Upper lobe of right lung (tissue), 1 donor: ENCODE data around the gene MYH7B. TPM values are rescaled to one million over a fixed set of nuclear protein-coding genes. Genes with fewer than 3 reads are reported as not detected.

Experiments
- ATAC-seq: fragments of 200-7000 bp; cut with Tn5 transposase; one replicate; pipeline ENCODE4 v1.9.1; 2020; ENCODE audit warnings: mild to moderate bottlenecking, moderate library complexity
- DNase-seq: peaks from one replicate; pipeline ENCODE4 v3.0.0-alpha.2; 2020
- H3K27ac ChIP-seq: fragments of 200-600 bp; one replicate; pipeline ENCODE4 v1.8.0; 2022
- H3K27me3 ChIP-seq: fragments of 200-600 bp; one replicate; pipeline ENCODE4 v1.8.0; 2022; ENCODE audit warnings: mild to moderate bottlenecking
- H3K36me3 ChIP-seq: fragments of 200-600 bp; one replicate; pipeline ENCODE4 v1.8.0; 2022
- H3K4me1 ChIP-seq: fragments of 200-600 bp; one replicate; pipeline ENCODE4 v1.8.0; 2022
- H3K4me3 ChIP-seq: fragments of 200-600 bp; one replicate; pipeline ENCODE4 v1.8.0; 2022; ENCODE audit warnings: mild to moderate bottlenecking
- H3K9me3 ChIP-seq: fragments of 200-600 bp; one replicate; pipeline ENCODE4 v1.8.0; 2022
- CTCF ChIP-seq: fragments of 200-600 bp; IDR thresholded peaks from one replicate; pipeline ENCODE4 v1.8.0; 2022; ENCODE audit warnings: antibody characterized with exemption
- intact Hi-C: fragments of 100-400 bp; cut with DNase I; formaldehyde crosslinking; loops from one replicate; pipeline ENCODE4 v1.11.0; 2022
- total RNA-seq: library from RNA; stranded (reverse); fragmentation: NEBNext Ultra II Directional; extraction: Animal tissue kit (Norgen Biotek cat#: 25700); gene quantifications from one replicate; pipeline ENCODE4 v1.2.1, GENCODE V29; 2021
- donor health status: DM: no; HTN: yes; CAD: no; lungs with severe emphysema.

The MYH7B gene
- total RNA-seq, 1 donor from 2014 or later: 1.8 TPM

DNA sequence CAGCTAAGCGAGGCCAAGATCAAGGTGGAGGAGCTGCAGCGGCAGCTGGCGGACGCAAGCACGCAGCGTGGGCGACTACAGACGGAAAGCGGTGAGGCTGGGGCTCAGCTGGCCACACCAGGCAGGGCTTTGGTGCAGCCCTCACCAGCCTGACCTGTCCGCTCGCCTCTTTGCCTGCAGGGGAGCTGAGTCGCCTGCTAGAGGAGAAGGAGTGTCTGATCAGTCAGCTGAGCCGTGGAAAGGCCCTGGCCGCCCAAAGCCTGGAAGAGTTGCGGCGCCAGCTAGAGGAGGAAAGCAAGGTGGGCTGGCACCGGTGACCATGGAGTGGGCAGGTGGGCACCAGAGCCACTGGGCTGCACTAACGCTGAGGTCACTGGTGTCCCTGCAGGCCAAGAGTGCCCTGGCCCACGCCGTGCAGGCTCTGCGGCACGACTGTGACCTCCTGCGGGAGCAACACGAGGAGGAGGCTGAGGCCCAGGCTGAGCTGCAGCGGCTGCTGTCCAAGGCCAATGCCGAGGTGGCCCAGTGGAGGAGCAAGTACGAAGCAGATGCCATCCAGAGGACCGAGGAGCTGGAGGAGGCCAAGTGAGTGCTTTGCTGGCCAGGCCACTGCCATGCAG lies 42.8 kb downstream of the MYH7B start:
- no peak for ATAC-seq
- peaks cover 88% of the 10 kb centered on the region for H3K36me3 ChIP-seq
- intact Hi-C loops: no loop called here

GRCh38 chr20:34999021-34999451 lies 43.4 kb downstream of the MYH7B start:
- no peaks in the 10 kb centered on the region for H3K9me3 ChIP-seq
- TF ChIP-seq CTCF: no peak
- no peaks in the 10 kb centered on the region for H3K4me1 ChIP-seq
- H3K27me3 ChIP-seq: no peaks in the 10 kb centered on the region
- no peak overlapping the region for H3K4me3 ChIP-seq
- peaks cover 88% of the 10 kb centered on the region for H3K36me3 ChIP-seq
- DNase-seq (no peak), ATAC-seq (no peak)
- intact Hi-C loops: no loop called here
- no peak overlapping the region for H3K27ac ChIP-seq

More for the DNA sequence above, 42.8 kb downstream of the MYH7B start:
- no peak for DNase-seq
- no peak for TF ChIP-seq CTCF
- no peaks in the 10 kb centered on the region for H3K9me3 ChIP-seq
- no peaks in the 10 kb centered on the region for H3K4me1 ChIP-seq
- no peak overlapping the region for H3K27ac ChIP-seq
- H3K27me3 ChIP-seq: no peaks in the 10 kb centered on the region
- H3K4me3 ChIP-seq: no peak overlapping the region

DNA sequence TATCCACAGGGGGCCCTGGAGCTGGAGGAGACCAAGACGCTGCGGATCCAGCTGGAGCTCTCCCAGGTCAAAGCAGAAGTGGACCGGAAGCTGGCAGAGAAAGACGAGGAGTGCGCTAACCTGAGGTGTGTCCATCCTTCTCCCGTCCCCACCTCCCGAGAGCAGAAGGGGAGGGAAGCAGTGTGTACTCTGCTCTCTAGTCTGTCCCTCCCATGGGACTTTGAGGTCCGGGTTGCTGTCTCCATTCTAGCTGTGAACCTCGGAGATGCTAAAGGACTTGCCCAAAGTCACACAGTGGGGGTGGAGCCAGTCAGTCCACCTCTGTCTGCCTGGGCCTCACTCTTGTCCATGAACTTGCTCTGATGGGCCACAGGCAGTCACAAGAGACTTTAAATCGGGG lies 44.1 kb downstream of the MYH7B start:
- H3K36me3 ChIP-seq: peaks cover 88% of the 10 kb centered on the region
- TF ChIP-seq CTCF: no peak
- no peaks in the 10 kb centered on the region for H3K4me1 ChIP-seq
- H3K4me3 ChIP-seq: no peak overlapping the region
- H3K27ac ChIP-seq: no peak overlapping the region
- ATAC-seq (no peak), DNase-seq (no peak)
- intact Hi-C loops: no loop called here
- no peaks in the 10 kb centered on the region for H3K27me3 ChIP-seq
- no peaks in the 10 kb centered on the region for H3K9me3 ChIP-seq

DNA sequence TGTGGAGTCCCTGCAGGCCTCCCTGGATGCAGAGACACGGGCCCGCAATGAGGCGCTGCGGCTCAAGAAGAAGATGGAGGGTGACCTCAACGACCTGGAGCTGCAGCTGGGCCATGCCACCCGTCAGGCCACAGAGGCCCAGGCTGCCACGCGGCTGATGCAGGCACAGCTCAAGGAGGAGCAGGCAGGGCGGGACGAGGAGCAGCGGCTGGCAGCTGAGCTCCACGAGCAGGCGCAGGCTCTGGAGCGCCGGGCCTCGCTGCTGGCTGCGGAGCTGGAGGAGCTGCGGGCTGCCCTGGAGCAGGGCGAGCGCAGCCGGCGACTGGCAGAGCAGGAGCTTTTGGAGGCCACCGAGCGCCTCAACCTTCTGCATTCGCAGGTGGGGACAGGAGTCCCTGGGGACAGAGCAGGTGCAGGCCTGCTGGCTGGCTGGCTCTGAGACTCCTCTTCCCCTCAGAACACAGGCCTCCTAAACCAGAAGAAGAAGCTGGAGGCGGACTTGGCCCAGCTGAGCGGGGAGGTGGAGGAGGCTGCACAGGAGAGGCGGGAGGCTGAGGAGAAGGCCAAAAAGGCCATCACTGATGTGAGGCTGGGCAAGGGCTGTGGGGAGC lies 44.7 kb downstream of the MYH7B start:
- intact Hi-C loops: no loop called here
- Histone ChIP-seq H3K27me3 (no peaks in the 10 kb centered on the region), H3K4me3 (no peak overlapping the region), H3K36me3 (peaks cover 92% of the 10 kb centered on the region), H3K9me3 (no peaks in the 10 kb centered on the region), H3K27ac (no peak overlapping the region), H3K4me1 (no peaks in the 10 kb centered on the region)
- ATAC-seq (no peak), DNase-seq (no peak)
- TF ChIP-seq CTCF: no peak

DNA sequence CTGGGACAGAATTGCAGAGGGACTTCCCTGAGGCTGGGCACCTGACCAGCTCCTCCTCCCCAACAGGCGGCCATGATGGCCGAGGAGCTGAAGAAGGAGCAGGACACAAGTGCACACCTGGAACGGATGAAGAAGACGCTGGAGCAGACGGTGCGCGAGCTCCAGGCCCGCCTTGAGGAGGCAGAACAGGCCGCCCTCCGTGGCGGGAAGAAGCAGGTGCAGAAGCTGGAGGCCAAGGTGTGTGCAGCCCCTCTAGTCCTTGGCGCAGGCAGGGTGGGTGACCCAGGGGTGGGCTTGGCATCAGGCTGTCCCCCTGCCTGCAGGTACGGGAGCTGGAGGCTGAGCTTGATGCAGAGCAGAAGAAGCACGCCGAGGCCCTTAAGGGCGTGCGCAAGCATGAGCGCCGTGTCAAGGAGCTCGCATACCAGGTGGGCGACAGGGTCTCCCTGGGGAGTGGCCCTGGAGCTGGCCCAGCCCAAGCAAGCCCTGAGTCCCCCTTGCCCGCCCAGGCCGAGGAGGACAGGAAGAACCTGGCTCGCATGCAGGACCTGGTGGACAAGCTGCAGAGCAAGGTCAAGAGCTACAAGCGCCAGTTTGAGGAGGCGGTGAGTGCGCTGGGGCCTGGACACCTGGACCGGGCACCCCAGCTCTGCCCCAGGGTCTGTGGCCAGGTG lies 45.4 kb downstream of the MYH7B start:
- Histone ChIP-seq H3K27me3 (no peaks in the 10 kb centered on the region), H3K4me3 (no peak overlapping the region), H3K4me1 (no peaks in the 10 kb centered on the region), H3K27ac (no peak overlapping the region), H3K36me3 (peaks cover 92% of the 10 kb centered on the region), H3K9me3 (no peaks in the 10 kb centered on the region)
- ATAC-seq (no peak), DNase-seq (no peak)
- intact Hi-C loops: no loop called here
- TF ChIP-seq CTCF: no peak
